ENCODE results near the gene S1PR5. TPM values are rescaled to one million over a fixed set of nuclear protein-coding genes. Genes with fewer than 3 reads are reported as not detected.
"Not testable (repeated sequence)": the region's sequence is repeated elsewhere in the genome, so short reads cannot be mapped to it uniquely, and the experiment has no call there.

S1PR5 gene
- total RNA-seq, 1 donor, result 1.3 TPM

- no peak overlapping the region for H3K4me3 ChIP-seq (ENCODE audit: low read depth, low read length)
- TF ChIP-seq CTCF (IDR thresholded peaks at IDR 0.05; ENCODE audit: insufficient read depth, low read depth, low read length), result no peak
- no peak for DNase-seq (ENCODE audit: low read depth)
These were observed 35.3 kb upstream of the S1PR5 start for GRCh38 chr19:10552510-10553053.

GRCh38 chr19:10551698-10552301, 34.6 kb upstream of the S1PR5 start:
- peak; percentile 34 for DNase-seq (ENCODE audit: low read depth)
- TF ChIP-seq CTCF (IDR thresholded peaks at IDR 0.05; ENCODE audit: insufficient read depth, low read depth, low read length), result peak; percentile 30

GRCh38 chr19:10551006-10551405, 33.8 kb upstream of the S1PR5 start:
- not testable (repeated sequence) for DNase-seq (ENCODE audit: low read depth); H3K4me3 ChIP-seq (ENCODE audit: low read depth, low read length)

More at GRCh38 chr19:10551698-10552301, 34.6 kb upstream of the S1PR5 start:
- no peak overlapping the region for H3K4me3 ChIP-seq (ENCODE audit: low read depth, low read length)

- TF ChIP-seq CTCF (IDR thresholded peaks at IDR 0.05; ENCODE audit: insufficient read depth, low read depth, low read length), result no peak
- DNase-seq (ENCODE audit: low read depth), result no peak
- no peak overlapping the region for H3K4me3 ChIP-seq (ENCODE audit: low read depth, low read length)
These were observed 33.1 kb upstream of the S1PR5 start for GRCh38 chr19:10550336-10550735.

GRCh38 chr19:10549733-10550132, 32.5 kb upstream of the S1PR5 start:
- no peak for DNase-seq (ENCODE audit: low read depth)
- H3K4me3 ChIP-seq (ENCODE audit: low read depth, low read length), result no peak overlapping the region
- TF ChIP-seq CTCF (IDR thresholded peaks at IDR 0.05; ENCODE audit: insufficient read depth, low read depth, low read length), result no peak

GRCh38 chr19:10548746-10549276, 31.6 kb upstream of the S1PR5 start:
- TF ChIP-seq CTCF (IDR thresholded peaks at IDR 0.05; ENCODE audit: insufficient read depth, low read depth, low read length), result no peak
- DNase-seq (ENCODE audit: low read depth), result no peak
- H3K4me3 ChIP-seq (ENCODE audit: low read depth, low read length), result no peak overlapping the region

- no peak for TF ChIP-seq CTCF (IDR thresholded peaks at IDR 0.05; ENCODE audit: insufficient read depth, low read depth, low read length)
- no peak overlapping the region for H3K4me3 ChIP-seq (ENCODE audit: low read depth, low read length)
- DNase-seq (ENCODE audit: low read depth), result no peak
These were observed 29.6 kb upstream of the S1PR5 start for GRCh38 chr19:10546817-10547216.
